GM18499 (cell line): ENCODE measurements around the gene PTP4A2.
"Not testable (repeated sequence)": the region's sequence is repeated elsewhere in the genome, so short reads cannot be mapped to it uniquely, and the experiment has no call there.

Experiments used
- ATAC-seq: cut with Tn5 transposase; IDR thresholded peaks from one replicate; pipeline ENCODE4 v1.9.1; 2021; ENCODE audit warnings: moderate number of reproducible peaks; ENCODE audit not compliant: insufficient read depth, unreplicated experiment

PTP4A2 gene

DNA sequence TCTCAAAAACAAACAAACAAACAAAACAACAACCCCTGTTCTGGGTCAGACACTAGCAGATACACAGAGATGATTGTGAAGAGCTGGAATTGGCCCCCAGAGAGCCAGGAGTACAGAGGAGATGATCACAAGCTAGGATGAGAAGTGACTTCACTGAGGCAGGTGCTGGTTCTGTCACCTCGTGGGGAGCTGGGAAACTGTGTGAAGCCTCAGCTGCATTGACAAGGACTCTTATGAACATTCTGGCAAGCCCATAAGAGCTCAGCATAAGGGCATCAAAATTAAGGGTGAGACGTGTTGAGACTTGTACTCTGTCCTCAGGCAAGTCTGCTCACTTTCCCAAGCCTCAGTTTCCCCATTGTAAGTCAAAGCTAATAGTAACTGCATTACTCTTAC lies 14.7 kb upstream of the PTP4A2 start:
- ATAC-seq: no peak

DNA sequence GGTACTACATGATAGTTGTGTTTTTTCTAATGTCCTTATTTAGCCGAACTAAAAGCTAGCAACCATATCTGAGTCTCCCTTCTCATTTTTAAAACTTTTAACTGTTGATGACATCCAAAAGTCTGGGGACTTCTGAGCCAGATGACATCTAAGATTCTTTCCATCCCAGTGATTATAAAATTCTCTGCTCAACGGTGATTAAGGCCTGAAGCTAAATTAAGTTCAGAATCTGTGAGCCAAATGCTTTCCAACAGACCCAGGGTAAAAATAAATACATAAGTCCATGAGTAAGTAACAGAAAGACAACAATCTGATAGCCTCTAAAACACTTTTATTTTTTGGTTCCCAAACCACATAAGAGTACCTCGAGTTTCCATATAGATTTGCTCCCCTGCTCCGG lies 13.1 kb upstream of the PTP4A2 start:
- no peak for ATAC-seq

DNA sequence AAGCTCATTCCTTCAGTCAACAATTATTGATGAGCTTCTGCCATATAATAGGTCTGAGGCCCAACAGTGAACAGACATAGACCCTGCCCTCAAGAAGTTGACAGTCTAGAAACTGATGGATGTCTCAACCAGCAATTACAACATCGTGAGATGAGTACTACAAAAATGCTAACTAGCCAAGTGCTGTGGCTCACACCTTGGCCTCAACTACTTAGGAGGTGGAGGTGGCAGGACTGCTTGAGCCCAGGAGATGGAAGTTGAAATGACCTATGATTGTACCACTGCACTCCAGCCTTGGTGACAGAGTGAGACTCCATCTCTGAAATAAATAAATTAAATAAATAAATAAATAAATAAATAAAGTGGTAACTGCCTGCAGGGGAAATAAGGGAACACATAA lies 11.7 kb upstream of the PTP4A2 start:
- ATAC-seq: no peak

DNA sequence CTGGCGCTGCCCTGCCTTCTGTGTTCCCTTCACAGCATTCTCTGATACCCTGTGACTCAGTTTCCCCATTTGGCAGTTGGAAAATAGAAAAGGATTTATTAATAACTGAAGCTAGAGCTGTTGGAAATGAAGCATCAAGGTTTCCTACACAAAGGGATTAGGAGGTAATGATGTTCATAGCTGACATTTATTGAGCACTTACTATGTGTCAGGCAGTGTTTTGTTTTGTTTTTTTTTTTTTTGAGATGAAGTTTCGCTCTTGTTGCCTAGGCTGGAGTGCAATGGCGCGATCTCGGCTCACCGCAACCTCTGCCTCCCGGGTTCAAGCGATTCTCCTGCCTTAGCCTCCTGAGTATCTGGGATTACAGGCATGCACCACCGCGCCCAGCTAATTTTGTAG lies 7.5 kb upstream of the PTP4A2 start:
- ATAC-seq: not testable (repeated sequence)

DNA sequence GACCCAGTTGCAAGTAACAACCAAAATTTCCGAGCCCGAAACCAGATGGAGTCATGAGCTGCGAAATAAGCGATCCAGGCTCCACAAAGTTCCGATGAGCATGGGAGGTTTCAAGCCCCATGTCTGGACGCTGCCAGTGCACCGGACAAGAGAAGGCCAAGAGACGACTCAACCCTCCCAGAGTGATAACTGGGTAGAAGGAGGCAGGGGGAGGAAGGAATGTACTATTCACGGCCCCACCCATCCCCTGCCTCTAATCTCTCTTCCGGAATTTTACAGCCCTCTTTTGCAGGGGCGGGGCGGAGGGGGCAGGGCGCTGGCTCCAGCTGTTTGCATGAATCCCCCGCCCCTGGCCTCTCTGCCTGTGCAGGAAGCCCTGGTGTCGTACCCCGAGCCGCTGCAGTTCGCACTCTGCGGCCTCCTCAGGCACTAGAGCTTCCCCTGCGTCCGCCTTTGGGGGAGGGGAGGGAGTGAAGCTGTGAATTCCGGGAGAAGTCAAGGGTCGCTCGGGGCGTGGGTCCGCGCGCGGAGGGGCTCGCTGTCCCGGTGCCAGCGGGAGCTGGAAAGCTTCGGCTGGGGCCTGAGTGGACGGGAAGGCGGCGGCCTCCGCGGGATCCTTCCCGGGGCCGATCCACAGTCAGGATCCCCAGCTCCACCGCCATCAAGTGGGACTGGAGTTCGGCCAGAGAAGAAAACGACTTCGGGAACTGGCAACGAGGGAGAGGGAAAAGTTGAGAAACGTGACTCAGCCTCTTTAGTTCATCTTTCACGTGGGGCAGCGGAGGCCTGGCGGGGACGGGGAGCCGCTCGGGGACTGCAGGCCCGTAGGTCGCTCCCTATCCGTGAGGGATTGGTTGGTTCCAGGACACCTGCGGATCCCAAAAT lies 6.3 kb upstream of the PTP4A2 start:
- no peak for ATAC-seq

DNA sequence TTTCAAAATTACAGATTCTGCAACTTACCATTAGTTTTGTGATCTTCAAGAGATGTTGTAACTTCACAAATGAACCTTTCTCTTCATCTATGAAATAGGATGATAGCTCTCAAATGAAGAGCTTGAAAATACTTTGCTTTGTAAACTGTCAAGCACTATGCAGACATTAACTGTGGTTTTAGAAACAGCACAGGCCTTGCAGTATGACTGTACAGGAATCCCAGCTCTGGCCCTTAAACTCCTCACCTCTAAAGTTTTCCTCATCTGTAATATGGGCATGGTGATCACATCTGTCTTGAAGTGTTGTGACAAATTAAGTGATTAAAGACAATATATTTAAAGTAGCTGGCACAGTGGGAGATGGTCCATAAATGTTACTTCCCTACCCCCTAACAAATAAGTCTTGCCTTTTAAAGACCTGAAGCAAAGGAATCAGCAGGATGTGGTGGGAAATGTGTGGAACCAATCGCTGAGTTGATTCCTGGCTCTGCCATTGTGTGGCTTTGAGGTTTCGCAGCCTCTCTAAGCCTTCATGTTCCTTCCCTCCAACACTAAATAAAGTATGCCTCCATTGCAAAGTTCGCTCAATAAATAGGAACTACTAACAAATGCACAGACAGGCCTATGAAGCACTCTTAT lies 5.5 kb upstream of the PTP4A2 start:
- no peak for ATAC-seq

DNA sequence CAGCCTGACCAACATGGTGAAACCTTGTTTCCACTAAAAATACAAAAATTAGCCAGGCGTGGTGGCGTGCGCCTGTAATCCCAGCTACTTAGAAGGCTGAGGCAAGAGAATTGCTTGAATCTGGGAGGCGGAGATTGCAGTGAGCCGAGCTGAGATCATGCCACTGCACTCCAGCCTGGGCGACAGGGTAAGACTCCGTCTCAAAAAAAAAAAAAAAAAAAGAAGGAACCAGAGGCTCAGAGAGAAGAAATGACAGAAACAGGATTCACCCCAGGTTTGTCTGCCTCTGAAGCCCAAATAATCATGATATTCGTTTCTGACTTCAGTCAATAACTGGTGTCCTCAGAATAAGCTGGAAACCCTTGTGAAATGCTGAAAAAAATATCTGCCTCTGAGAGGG lies 3.9 kb upstream of the PTP4A2 start:
- ATAC-seq: not testable (repeated sequence)

DNA sequence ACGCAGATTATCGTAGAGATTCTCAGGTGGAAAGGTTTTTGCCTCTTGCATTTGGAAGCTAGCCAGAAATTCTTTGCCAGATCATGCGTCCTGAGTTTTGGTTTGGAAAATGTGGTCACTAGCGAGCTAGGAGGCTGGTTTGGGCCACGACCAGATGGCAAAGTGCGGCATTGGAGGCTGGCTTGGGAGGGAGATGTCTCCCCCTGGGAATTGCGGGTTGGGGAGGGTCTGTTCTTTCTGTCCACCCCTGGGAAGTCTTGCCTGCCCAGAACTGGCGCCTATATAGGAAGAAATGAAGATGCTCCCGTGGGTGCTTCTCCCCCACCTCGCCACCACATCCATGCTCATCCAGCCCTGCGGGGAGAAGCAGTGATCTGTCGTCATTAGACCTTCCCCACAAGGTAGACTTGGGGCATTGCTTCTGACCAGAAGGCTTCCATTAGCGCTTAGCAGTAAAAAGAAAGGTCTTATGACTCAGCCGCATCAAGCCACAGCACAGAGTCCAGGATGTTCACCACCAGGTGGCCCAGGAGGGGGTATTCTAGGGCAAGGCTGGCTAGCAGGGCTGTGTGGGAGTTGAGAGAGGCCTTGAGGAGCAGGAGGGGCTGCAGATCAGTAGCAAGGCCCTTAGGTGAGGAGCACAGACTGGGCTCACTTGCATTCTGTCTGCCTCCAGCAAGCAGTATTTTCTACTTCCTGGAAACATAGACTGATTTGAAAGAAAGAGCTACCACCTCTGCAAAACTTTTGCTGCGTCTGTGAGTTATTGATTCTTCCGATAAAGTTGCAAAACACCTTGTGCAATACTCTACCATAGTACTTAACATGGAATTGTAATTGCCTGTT lies 1.5 kb upstream of the PTP4A2 start:
- ATAC-seq: no peak

DNA sequence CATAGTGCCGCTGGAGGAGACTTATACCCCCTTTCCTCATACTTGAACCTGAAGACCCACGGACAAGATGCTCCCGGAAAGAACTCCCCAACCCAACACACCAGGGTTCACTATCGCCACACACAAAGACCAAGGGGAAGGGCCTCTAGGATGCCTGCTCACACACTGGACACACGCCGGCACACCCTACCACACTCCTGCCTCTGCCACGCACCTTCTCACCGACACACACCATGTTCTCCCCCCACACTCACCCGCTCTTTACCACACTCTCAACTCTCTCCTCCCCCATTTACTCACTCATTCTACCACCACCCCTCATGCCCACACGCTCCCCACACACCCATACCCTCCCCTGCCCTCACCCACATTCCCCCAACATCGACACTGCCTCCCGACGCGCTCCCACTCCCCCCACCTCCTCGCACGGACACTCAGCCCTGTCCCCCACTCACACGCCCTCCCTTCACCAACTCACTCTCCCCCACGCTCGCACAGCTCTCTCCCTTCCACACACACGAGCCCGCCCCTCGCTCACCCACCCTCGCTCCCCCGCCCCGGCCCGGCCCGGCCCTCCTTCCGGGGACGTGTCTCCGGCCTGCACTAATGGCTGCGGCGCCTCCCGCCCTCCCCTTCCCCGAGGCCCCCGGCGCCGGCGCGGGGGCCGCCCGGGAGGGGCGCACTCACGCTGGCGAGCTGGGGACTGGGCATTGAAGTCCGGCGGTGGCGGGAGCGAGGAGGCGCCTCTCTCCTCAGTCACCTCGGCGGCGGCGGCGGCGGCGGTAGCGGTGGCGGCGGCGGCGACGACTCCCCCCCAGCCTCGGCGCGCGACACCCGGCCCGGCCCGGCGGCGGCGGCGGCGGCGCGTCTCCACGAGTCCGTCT lies 626 bp downstream of the PTP4A2 start:
- ATAC-seq: no peak

DNA sequence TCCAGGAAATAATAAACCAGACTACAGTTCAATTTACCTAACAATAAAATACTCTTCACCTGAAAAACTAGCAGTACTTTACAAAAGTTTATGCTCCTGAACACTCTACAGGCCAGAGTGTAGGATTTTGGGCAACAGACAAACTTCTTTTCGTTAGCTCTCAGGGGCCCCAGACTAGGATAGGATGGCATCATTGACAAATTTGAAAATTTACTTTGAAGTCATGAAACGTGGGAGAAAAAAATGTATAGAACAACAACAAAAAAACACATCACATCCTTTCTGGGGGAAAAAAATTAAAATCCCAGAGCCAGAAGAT lies 1.2 kb downstream of the PTP4A2 start:
- no peak for ATAC-seq

DNA sequence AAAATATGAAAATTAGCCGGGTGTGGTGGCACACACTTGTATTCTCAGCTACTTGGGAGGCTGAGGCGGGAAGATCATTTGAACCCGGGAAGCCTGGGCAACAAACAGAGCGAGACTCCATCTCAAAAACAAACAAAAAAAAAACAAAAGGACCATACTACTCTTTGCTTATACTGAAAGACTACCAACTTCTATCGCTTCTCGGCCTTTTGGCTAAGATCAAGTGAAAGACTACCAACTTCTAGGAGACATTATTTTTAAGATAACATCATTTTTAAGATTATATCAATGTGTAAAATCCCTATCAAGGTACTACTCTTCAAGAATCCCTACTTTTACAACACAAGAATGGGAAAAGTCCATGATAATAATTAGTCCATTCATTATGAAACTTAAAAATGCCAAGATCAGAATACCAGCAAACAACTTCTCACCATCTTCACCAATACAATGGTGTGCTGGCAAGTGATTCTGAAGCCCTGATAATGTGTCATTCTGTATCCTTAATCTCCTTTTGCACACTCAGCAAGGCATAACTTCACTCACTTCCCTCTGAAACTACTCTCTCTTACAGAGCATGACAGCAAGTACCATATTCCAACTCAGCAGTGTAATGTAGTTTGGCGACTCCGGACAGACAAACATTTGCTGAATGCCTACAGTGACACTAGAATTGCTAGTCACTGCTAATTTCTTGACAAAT lies 1.7 kb downstream of the PTP4A2 start:
- ATAC-seq: no peak

DNA sequence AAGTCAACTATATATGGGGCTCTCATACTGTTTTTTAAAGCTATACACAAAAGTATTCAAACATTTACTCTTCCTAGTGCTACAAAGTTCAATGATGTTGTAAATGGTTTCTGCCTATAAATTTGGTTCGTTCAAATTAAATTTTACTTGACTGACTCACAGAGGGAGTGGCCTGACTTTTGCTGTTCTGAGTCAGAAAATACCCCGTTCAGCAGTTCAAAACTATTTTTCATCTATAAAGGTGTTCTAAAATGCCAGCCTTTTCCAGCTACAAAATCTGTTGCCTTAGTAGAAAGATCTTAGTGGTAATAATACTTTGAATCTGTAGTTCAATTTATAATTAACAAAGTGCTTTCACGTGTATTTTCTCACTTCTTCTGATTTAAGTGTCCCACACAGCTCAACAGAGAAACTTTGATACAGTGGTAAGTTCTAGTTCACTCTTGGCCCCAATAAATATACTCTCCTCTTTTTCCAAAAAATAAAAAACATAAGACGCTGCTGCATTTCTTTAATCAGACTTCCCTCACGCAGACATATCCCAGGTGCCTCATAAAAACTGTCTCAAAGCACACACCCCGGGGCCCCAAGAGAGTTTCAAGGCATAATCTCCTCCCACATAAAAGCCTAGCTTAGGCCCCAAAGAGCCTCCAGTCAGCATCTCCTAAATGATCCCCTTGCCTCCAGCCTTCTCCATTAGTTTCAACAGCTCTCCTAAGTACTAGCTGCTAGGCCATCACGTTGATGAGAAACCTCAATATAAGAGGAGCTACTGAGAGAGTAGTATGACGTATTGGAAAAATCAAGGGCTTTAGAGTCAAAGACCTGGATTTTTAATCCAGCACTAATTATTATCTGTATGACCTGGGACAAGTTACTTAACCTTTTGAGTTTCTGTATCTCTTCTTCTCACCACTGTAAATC lies 3.2 kb downstream of the PTP4A2 start:
- ATAC-seq: no peak

DNA sequence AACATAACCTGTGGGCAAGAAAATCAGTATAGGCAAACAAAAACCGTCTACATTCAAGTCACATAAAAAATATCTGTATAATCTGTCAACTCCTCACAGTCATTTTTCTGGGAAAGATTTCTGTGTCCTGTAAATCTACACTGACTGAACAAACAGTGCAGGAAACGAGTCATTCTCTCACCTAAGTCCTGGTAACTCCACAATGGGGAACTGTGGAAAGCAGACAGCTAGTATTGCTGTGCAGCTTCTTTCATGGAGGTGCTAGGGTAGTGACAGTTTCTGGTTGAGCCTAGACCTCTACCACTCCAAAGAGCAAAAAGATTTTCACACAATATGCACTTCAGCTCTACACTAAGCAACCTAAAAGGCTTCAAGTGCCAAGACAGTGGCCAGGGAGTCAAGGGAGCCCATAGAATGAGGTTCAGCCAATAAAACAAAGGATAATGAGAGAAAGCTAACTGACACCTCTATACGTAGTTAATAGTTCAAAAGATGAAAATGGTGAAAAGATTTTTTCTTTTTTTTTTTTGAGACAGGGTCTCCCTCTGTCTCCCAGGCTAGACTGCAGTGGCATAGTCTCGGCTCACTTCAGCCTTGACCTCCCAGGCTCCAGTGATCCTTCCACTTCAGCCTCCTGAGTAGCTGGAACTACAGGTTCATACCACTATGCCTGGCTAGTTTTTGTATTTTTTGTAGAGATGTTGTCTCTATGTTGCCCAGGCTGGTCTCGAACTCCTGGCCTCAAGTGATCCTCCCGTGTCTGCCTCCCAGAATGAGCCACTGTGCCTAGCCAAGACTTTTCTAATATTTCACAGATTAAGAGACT lies 5.5 kb downstream of the PTP4A2 start:
- no peak for ATAC-seq

DNA sequence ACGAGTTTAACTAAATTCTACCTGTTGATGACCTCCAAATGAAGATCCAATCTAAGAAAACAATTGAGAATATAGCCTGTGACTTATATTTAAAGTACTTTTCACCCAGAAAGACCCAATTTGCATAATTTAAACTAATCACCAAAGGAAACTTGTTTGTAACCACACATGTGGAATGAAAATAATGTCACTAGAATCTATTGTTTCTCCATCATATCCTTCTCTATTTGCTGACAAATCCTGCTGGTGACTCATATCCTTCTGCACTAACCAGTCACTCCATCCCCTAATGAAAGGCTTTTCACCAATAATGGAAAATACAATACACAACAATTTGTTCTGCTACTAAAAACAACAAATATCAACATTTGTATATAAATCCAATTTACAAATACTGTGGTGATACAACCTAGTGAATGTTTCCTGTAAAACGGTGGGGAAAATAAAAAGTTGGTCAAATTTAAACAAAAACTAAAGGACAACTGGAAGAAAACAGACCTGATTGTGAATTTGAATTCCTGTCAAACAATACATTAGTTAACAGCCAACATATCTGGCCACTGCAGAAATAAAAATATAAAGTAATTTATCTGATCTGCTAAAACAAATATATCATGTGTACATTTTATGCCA lies 6.5 kb downstream of the PTP4A2 start:
- ATAC-seq: no peak

DNA sequence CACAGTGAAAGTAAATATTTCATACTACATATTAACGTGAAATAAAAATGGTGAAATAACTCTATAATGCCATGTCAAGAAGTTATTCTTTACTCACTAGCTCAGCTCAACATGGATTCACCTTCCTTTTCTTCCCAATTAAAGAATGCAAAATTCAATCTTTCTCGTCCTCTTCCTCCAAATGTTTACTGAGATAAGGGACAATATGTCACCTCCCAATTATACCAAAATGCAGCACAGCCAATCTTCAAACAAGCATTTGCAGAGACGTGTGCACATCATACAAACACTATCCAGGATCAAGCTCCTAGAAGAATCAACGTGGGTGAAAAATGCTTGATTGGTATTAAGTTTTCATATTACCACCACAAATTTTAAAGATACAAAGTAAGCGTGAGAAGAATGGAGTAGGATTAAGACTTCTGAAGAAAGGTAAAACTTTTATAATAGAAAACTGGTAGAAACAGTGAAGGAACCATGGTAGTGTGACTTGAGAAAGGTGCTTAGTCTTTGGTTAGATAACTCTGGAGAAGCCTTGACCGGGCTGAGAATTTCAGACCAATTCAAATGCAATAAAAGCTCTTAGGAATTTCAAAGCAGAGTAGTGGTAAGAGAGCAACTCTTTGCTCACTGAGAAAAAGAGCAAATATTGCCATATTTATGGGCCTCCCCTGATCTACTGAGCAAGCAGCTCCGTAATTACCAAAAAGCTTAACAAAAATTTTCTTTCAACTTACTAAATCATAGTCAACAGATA lies 7.2 kb downstream of the PTP4A2 start:
- no peak for ATAC-seq

DNA sequence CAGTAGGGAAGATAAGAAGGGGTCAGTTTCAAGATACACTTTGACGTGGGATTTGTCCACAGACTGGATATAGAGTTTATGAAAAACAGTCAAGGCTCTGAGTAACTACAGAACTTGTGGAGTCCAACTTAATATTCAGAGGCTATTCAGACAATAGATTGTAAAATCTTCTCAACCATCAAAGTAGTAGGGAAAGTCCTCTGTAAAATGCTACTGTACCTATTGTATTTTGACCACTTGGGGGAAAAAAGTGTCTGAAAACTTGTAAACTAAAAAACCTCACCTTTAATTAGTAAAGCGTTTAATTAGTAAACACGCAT lies 10.5 kb downstream of the PTP4A2 start:
- ATAC-seq: no peak
